Measurements from ENCODE around the gene SEPTIN10.

Gene SEPTIN10

DNA sequence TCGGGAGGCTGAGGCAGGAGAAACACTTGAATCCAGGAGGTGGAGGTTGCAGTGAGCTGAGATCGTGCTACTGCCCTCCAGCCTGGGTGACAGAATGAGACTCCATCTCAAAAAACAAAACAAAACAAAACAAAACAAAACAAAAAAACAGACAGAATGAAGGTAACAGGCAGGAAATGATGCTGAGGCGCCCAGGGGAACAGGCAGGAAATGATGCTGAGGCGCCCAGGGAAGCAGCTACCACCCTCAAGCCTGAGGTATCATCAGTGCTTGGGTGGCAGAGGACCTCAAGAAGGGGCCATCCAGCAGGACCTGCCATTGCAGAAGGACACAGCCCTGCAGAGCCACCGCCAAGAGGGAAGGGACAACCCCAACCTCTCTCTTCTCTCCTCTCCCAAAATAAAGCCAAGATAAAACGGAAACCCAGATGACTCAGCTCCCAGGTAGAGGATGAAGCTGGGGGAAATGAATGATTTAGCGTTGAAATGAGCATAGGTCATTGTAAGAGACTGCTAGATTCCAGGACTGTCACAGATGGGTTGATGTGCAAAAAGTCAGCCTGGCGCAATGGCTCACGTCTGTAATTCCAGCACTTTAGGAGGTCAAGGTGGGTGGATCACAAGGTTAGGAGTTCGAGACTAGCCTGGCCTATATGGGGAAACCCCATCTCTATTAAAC is 19.7 kb upstream of the SEPTIN10 start:
- TF ChIP-seq, protein P1, sequence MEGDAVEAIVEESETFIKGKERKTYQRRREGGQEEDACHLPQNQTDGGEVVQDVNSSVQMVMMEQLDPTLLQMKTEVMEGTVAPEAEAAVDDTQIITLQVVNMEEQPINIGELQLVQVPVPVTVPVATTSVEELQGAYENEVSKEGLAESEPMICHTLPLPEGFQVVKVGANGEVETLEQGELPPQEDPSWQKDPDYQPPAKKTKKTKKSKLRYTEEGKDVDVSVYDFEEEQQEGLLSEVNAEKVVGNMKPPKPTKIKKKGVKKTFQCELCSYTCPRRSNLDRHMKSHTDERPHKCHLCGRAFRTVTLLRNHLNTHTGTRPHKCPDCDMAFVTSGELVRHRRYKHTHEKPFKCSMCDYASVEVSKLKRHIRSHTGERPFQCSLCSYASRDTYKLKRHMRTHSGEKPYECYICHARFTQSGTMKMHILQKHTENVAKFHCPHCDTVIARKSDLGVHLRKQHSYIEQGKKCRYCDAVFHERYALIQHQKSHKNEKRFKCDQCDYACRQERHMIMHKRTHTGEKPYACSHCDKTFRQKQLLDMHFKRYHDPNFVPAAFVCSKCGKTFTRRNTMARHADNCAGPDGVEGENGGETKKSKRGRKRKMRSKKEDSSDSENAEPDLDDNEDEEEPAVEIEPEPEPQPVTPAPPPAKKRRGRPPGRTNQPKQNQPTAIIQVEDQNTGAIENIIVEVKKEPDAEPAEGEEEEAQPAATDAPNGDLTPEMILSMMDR (conservative IDR thresholded peaks at IDR 0.05; ENCODE audit: low read depth, low read length) = no peak
- no peaks in the 10 kb centered on the region for H3K79me2 ChIP-seq (ENCODE audit: insufficient read depth, low read depth)
- H3K36me3 ChIP-seq (ENCODE audit: insufficient read depth) = no peaks in the 10 kb centered on the region
- H3K4me3 ChIP-seq (IDR thresholded peaks at IDR 0.05; ENCODE audit: insufficient read depth, low read depth, low read length) = no peak overlapping the region
- H4K20me1 ChIP-seq (ENCODE audit: insufficient read depth) = no peaks in the 10 kb centered on the region
- H3K9ac ChIP-seq = no peak overlapping the region
- peaks cover 28% of the 10 kb centered on the region for H3K4me1 ChIP-seq (ENCODE audit: low read depth, poor library complexity, severe bottlenecking)
- no peak overlapping the region for H3K27ac ChIP-seq
- H3K27me3 ChIP-seq (ENCODE audit: insufficient read depth, low read depth) = no peaks in the 10 kb centered on the region
- no peak overlapping the region for H2AFZ ChIP-seq (ENCODE audit: low read depth)
- H3K4me2 ChIP-seq = no peak overlapping the region

DNA sequence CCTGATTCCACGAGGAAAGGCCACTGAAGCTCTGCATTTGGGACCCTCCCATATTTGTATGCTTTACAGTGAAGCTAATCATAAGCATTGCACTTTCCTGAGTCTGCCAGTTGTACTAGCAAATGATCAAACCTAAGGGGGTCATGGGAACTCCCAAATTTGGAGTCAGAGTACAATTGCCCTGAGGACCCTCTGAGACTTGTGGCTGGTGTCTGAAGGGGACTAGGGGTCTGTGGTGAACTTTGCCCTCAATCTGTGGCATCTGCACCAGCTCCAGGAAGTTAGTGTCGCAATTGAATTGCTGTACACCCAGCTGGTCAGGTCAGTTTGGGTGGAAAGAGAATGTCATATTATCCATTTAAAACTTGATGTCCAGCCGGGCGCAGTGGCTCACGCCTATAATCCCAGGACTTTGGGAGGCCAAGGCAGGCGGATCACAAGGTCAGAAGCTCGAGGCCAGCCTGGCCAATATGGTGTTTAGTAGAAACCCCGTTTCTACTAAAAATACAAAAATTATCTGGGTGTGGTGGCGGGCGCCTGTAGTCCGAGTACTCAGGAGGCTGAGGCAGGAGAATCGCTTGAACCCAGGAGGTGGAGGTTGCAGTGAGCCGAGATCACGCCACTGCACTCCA is 18.5 kb upstream of the SEPTIN10 start:
- Histone ChIP-seq H3K27ac (no peak overlapping the region), H3K36me3 (ENCODE audit: insufficient read depth) (no peaks in the 10 kb centered on the region), H3K4me3 (IDR thresholded peaks at IDR 0.05; ENCODE audit: insufficient read depth, low read depth, low read length) (no peak overlapping the region), H3K4me1 (ENCODE audit: low read depth, poor library complexity, severe bottlenecking) (peaks cover 19% of the 10 kb centered on the region), H3K4me2 (no peak overlapping the region), H4K20me1 (ENCODE audit: insufficient read depth) (no peaks in the 10 kb centered on the region), H3K79me2 (ENCODE audit: insufficient read depth, low read depth) (no peaks in the 10 kb centered on the region), H3K27me3 (ENCODE audit: insufficient read depth, low read depth) (no peaks in the 10 kb centered on the region), H3K9ac (no peak overlapping the region), H2AFZ (ENCODE audit: low read depth) (no peak overlapping the region)
- TF ChIP-seq, protein P1 (conservative IDR thresholded peaks at IDR 0.05; ENCODE audit: low read depth, low read length) = no peak

DNA sequence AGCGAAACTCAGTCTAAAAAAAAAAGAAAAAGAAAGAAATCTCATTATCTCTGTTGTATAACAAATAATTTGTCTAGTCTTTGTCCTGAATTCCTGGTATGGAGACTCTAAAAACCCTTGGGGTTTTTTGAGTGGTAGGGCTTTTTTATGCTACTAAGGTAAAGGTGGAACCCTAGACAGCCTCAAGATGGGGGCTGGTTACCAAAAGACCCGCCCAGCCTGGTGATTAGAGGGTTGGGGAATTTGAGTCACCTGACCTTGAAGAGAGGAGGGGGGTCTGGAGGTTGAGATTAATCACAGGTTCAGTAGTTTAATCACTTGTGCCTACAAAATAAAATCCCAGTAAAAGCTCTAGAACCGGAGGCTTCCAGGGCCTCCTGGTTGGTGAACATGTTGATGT is 18.0 kb upstream of the SEPTIN10 start:
- TF ChIP-seq, protein P1 (conservative IDR thresholded peaks at IDR 0.05; ENCODE audit: low read depth, low read length) = no peak
- H2AFZ ChIP-seq (ENCODE audit: low read depth) = no peak overlapping the region
- H3K4me2 ChIP-seq = no peak overlapping the region
- no peak overlapping the region for H3K27ac ChIP-seq
- peaks cover 16% of the 10 kb centered on the region for H3K4me1 ChIP-seq (ENCODE audit: low read depth, poor library complexity, severe bottlenecking)
- H3K4me3 ChIP-seq (IDR thresholded peaks at IDR 0.05; ENCODE audit: insufficient read depth, low read depth, low read length) = no peak overlapping the region
- H3K79me2 ChIP-seq (ENCODE audit: insufficient read depth, low read depth) = no peaks in the 10 kb centered on the region
- no peaks in the 10 kb centered on the region for H3K36me3 ChIP-seq (ENCODE audit: insufficient read depth)
- no peak overlapping the region for H3K9ac ChIP-seq
- H3K27me3 ChIP-seq (ENCODE audit: insufficient read depth, low read depth) = no peaks in the 10 kb centered on the region
- H4K20me1 ChIP-seq (ENCODE audit: insufficient read depth) = no peaks in the 10 kb centered on the region

DNA sequence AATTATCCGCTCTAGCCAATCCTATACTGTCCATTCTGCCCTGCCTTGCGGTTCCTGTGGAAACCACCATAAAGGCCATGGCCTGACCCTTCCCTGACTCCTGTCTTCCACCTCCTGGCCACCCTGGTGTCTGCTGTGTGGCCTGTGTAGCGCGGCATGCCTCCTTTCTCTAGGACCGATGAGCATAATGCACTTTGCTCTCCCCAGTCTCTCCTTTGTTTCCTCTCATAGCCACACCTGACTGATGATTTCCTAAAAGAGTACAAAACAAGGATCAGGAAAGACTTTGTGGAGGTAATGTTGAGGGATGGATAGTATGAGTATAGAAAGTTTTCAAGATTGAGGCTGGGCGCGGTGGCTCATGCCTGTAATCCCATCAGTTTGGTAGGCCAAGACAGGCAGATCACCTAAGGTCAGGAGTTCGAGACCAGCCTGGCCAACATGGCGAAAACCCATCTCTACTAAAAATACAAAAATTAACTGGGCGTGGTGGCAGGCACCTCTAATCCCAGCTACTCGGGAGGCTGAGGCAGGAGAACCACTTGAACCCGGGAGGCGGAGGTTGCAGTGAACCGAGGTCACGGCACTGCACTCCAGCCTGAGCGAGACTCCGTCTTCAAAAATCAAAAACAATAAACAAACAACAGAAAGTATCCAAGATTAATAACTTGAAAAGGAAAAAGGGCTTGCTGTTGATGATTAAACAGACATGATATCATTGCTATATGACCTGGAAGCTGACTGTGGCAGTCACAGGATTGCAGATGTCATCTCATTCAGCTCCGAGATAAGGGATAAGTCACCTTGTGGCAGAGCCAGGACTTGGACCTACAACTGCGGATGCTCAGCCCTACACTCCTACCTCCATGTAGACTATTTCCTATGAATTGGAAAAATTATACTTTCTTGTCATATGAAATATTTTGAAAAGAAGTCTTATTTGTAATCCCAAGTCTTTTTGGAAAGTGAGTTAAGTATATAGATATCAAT is 17.0 kb upstream of the SEPTIN10 start:
- H3K4me3 ChIP-seq (IDR thresholded peaks at IDR 0.05; ENCODE audit: insufficient read depth, low read depth, low read length) = no peak overlapping the region
- H3K36me3 ChIP-seq (ENCODE audit: insufficient read depth) = no peaks in the 10 kb centered on the region
- peaks cover 6% of the 10 kb centered on the region for H3K4me1 ChIP-seq (ENCODE audit: low read depth, poor library complexity, severe bottlenecking)
- no peak overlapping the region for H3K9ac ChIP-seq
- H3K79me2 ChIP-seq (ENCODE audit: insufficient read depth, low read depth) = no peaks in the 10 kb centered on the region
- H3K4me2 ChIP-seq = no peak overlapping the region
- H3K27ac ChIP-seq = no peak overlapping the region
- TF ChIP-seq, protein P1 (conservative IDR thresholded peaks at IDR 0.05; ENCODE audit: low read depth, low read length) = no peak
- H4K20me1 ChIP-seq (ENCODE audit: insufficient read depth) = no peaks in the 10 kb centered on the region
- H2AFZ ChIP-seq (ENCODE audit: low read depth) = no peak overlapping the region
- H3K27me3 ChIP-seq (ENCODE audit: insufficient read depth, low read depth) = no peaks in the 10 kb centered on the region
